Measurements from ENCODE around the gene SDHA.
"Not testable (repeated sequence)": the region's sequence is repeated elsewhere in the genome, so short reads cannot be mapped to it uniquely, and the experiment has no call there.

Gene SDHA

GRCh38 chr5:263275-263974, 45.3 kb downstream of the SDHA start:
- peak; percentile 92 for DNase-seq

DNA sequence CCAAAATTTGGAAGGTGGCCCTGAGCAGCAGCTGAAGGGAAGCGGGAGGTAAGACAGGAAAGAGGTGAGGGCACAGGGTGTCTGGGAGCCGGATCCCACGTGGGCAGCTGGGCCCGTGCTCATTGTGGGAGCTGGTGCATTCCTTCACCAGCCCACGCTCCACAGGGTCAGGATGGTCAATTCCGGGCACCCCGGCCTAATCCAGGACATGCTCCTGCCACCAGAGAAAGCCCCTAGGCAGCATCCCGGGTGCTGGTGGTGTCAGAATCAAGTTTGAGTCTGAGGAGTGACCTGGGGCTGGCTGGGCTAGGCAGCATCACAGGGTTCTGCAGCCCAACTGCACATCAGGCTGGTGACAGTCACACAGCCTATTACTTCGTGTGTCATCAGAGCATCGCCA, 46.2 kb downstream of the SDHA start:
- DNase-seq = no peak

GRCh38 chr5:266311-267026, 48.3 kb downstream of the SDHA start:
- DNase-seq = peak; percentile 87

- DNase-seq = no peak
These were observed 49.6 kb downstream of the SDHA start for GRCh38 chr5:267716-268115.

DNA sequence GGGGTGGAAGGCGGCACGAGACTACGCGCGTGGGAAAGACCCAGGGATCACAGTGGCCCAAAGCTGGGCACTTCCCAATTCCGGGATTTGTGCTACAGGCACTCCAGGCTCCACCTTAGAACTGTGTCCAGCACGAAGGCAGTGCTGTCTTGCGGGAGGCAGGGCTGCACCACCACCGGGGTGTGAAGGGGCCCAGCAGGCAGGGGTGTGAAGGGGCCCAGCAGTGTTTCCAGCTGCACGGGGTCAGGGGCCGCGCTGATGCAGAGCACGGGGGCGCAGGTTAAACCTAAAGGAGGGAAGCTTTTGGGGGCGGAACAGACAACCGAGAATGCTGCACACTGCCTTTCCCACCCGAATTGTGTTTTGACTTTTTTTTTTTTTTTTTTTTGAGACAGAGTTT, 52.2 kb downstream of the SDHA start:
- no peak for DNase-seq

GRCh38 chr5:271828-272167, 53.7 kb downstream of the SDHA start:
- not testable (repeated sequence) for DNase-seq

- not testable (repeated sequence) for DNase-seq
These were observed 55.0 kb downstream of the SDHA start for GRCh38 chr5:273091-273490.

DNA sequence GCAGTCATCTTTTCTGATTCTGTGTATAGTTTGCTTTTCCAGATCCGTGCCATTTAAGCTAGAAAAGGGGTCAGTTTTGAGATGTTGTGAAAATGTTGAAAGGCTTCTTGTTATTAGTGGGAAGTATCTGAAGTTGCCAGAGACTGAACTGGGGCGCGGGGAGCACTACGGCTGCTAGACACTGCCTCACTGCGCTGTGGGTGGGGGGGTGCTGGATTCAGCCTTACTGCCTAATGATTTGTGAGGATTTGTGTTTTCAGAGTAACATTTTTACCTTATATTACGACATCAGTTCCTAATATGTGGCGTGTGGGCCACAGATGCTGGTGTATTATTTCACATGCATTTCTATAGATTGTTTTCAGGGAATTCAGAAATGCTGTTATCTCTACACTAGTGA, 55.4 kb downstream of the SDHA start:
- DNase-seq = not testable (repeated sequence)

- DNase-seq = not testable (repeated sequence)
These were observed 56.2 kb downstream of the SDHA start for GRCh38 chr5:274346-274745.

GRCh38 chr5:278646-279045, 60.5 kb downstream of the SDHA start:
- no peak for DNase-seq

DNA sequence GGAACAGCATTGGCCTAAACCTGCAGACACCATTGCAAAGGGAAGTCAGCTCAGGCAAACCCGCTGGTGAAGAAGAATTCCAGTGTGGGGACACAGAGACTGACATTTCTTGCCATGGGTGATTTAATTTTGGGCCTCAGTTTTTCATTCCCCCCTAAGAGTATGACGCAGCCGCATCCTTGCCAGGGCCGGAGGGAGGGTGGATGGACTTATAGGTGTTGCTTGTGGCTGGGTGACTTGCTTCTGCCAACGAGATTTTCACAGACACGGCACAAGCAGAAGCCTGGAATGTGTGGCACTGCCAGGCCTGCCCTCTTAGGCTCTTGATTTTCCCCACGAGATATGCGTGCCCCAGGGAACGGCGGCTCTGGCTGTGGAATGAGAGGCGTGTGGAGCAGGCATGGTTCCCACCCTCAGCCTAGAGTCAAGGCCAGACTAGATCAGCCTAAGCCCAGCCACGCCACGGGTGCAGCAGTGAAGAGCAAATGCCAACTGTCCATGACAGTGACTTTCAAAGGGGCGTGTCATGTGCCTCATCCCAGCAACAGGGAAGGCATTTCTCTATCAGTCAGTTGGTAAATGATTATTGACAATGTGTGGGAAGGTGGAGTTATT, 61.0 kb downstream of the SDHA start:
- not testable (repeated sequence) for DNase-seq

- no peak for DNase-seq
These were observed 68.0 kb downstream of the SDHA start for GRCh38 chr5:285991-286557.

DNA sequence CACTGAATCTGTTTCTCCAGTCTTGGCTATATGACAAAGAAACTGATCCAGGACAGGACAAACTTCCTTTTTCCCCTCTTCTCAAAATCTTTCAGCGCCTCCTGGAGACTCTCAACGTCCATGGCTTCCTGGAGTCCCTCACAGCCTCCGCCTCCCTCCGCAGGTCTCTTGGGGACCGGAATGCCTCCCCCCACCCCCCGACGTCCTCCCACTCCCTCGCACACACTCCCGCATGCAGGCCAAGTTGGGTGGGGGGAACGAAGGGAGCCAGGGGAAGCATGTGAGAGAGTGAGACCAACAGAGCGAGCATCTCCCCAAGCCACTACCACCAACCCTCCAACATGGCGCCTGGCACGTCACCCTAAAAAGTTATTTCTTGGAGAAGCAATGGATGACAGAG, 72.1 kb downstream of the SDHA start:
- not testable (repeated sequence) for DNase-seq

- DNase-seq = not testable (repeated sequence)
These were observed 73.2 kb downstream of the SDHA start for GRCh38 chr5:291345-291744.

DNA sequence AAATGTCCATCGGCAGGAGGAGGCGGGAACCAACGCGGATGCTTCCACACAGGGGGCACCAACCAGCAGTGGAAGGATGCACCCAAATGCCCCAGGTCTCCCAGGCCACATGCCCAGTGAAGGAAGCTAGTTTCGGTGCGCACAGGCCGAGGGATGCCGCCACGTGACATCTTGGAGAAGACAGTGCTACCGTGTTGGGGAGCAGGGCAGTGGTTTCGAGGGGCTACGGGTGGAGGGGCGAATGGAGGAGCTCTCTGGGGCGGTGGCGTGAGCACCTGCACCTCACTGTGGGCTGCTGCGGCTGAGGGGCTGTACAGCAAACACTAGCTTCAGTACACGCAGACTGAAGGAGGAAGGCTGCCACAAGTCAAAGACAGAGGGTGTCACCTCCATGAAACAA, 76.7 kb downstream of the SDHA start:
- not testable (repeated sequence) for DNase-seq

GRCh38 chr5:296207-296606, 78.1 kb downstream of the SDHA start:
- DNase-seq = not testable (repeated sequence)

GRCh38 chr5:296954-297353, 78.8 kb downstream of the SDHA start:
- DNase-seq = peak; percentile 64

- not testable (repeated sequence) for DNase-seq
These were observed 79.3 kb downstream of the SDHA start for GRCh38 chr5:297448-297847.

DNA sequence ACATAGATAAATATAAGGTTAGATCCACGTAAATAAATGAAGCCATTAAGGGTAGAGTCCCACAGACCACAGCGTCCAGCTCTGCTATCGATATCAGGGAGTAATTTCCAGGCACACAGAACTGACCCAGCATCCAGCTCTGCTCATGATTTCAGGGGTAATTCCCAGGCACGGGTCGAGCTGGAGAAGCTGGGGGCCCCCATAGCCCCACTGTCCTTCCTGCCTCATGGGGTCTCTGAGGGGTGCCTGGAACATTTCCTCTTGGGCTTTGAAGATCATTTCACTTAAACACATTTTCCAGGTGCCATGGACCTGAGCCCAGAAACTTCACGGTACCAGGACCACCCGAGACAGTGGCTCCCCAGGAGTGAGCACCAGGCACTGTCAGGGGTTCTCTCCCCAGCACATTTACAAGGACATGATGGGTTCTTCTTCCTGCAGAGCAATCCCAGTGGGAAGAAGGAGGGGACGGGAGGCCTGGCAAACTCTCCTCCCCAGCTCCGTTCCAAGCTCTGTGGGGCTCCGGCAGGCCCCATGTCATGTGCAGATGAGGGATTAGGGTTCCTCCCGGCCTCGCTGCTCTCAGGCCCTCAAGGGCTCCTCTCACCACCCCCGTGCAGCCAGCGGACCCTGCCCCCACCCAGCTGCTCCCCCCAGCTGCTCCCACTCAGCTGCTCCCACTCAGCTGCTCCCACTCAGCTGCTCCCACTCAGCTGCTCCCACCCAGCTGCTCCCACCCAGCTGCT, 80.0 kb downstream of the SDHA start:
- DNase-seq = not testable (repeated sequence)

DNA sequence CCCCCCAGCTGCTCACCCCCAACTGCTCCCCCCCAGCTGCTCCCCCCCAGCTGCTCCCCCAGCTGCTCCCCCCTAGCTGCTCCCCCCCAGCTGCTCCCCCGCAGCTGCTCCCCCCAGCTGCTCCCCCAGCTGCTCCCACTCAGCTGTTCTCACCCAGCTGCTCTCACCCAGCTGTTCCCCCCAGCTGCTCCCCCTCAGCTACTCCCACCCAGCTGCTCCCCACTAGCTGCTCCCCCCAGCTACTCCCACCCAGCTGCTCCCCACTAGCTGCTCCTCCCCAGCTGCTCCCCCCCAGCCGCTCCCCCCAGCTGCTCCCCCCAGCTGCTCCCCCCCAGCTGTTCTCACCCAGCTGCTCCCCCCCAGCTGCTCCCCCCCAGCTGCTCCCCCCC, 80.6 kb downstream of the SDHA start:
- no peak for DNase-seq

- not testable (repeated sequence) for DNase-seq
These were observed 81.8 kb downstream of the SDHA start for GRCh38 chr5:299921-300320.

DNA sequence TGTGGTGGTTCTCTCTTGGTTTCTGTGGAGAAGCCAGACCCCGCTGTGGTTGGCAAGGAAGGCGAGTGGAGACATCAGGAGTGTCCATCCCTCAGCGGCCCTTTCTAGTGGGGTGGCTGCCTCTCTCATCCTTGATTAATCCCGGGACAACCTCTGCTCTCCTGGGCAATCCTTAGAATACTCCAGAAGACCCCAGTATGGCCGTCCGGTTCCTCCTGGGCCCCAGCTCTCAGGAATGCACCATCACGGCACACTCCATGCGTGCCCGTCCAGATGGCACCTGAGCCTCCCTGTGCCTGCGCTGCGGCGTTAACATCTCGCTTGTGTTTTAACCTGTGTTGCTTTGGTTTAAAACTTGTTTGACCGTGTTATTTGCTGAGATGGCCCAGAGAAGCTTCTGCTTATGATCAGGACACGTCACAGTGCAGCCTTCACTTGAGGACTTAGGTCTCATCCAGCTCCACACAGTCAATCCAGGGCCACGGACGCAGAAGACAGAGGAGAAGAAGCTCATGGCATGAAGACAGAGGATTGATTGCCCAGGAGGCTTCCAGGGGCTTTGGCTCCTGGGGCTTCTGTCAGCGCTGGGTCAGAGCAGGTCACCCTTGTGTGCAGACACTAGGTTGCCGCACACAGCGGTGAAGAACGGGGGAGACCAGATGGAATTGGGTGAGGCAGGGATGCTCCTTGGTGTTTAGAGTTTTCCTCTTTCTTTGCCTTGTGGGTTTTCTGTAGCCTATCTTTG, 82.7 kb downstream of the SDHA start:
- DNase-seq = not testable (repeated sequence)
